Measurements from ENCODE around the gene IGLL1.

DNA sequence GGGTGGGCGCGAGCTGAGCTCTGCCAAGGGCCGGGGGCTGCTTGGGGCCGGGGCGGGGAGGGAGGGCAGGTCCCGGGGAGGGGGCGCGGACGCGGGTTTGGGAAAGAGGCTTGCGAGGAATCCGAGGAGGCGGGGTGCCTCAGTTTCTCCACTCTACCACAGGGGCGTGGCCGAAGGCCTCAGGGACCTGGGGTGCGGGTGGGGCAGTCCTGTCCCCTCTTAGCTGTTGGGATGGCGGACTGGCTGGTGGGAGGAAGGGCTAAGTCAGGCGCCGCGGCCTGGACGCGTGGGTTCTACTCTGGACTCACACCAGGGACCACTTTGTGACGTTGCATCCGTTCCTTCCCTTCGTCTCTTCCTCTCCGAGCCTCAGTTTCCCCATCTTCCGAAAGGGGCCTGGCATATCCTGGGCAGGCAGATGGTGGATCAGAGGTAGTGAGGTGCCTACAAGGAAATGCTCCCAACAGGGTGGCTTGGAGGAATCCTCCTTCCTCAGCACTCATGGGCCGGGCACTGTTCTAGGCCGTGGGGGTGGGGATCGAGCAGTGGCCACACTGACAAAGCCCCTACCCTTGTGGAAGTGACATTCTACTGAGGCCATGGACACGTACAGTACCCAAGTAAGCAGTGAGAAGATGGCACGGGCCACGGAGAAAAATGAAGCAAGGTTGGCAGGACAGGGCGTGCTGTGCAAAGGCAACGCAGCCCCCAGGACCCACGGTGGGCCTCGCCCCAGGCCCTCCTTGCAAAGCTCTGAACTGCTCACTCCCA lies 13.2 kb downstream of the IGLL1 start:
- TF ChIP-seq, protein P1, sequence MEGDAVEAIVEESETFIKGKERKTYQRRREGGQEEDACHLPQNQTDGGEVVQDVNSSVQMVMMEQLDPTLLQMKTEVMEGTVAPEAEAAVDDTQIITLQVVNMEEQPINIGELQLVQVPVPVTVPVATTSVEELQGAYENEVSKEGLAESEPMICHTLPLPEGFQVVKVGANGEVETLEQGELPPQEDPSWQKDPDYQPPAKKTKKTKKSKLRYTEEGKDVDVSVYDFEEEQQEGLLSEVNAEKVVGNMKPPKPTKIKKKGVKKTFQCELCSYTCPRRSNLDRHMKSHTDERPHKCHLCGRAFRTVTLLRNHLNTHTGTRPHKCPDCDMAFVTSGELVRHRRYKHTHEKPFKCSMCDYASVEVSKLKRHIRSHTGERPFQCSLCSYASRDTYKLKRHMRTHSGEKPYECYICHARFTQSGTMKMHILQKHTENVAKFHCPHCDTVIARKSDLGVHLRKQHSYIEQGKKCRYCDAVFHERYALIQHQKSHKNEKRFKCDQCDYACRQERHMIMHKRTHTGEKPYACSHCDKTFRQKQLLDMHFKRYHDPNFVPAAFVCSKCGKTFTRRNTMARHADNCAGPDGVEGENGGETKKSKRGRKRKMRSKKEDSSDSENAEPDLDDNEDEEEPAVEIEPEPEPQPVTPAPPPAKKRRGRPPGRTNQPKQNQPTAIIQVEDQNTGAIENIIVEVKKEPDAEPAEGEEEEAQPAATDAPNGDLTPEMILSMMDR (IDR thresholded peaks at IDR 0.05; ENCODE audit: low read length), result no peak
- TF ChIP-seq EZH2phosphoT487 (IDR thresholded peaks at IDR 0.05; ENCODE audit: low read length), result no peak
- no peak for TF ChIP-seq EZH2 (optimal IDR thresholded peaks at IDR 0.05; ENCODE audit: low read depth, low read length)
